Epithelial cell of esophagus (primary cell): ENCODE measurements around the gene DNM2.
A peak's percentile ranks its signal among the peaks of the same experiment; 100 is the strongest.
"Not testable (repeated sequence)": the region's sequence is repeated elsewhere in the genome, so short reads cannot be mapped to it uniquely, and the experiment has no call there.

Experiments used
- DNase-seq: peaks from one replicate; pipeline ENCODE4 v3.0.0; 2010; ENCODE audit warnings: low read depth
- H3K4me3 ChIP-seq: 2 replicates; pipeline ENCODE4 v1.5.1; 2011; ENCODE audit warnings: mild to moderate bottlenecking, low read length, control low read depth
- TF ChIP-seq, protein P1 (sequence below): IDR thresholded peaks from 2 replicates; pipeline ENCODE4 v1.5.1; 2011; ENCODE audit warnings: low read depth, mild to moderate bottlenecking, low read length, control low read depth, inconsistent platforms; ENCODE audit not compliant: insufficient read depth; ENCODE audit errors: missing control alignments

Gene DNM2

DNA sequence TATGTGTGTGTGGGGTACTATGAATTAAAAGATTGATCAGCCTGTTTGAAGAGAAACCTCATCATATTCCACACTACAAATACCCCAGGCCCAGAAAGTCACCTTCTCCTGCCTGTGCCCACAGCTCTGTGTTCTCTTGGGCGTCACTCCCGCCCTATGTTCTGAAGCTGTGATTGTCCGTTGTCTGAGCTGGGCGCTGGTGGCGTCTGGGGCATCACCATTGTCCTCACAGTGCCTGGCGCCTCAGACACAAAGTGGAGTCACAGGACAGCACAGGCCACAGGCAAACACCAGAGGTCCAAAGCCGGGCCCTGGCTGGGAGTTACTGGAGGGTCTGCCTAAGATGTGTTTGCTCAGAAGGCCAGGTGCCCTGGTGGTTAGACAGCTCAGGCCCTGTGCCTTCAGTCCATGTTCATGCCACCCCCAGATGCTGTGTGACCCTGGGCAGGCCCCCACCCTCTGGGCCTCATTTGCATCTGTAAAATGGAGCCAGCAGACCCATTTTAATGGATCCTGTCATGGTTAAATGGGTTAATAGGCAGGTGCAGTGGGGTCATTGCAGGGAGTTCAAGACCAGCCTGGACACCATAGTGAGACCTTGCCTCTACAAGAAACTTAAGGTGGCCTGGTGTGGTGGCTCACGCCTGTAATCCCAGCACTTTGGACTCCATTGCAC lies 34.5 kb downstream of the DNM2 start:
- no peak for DNase-seq
- TF ChIP-seq, protein P1, sequence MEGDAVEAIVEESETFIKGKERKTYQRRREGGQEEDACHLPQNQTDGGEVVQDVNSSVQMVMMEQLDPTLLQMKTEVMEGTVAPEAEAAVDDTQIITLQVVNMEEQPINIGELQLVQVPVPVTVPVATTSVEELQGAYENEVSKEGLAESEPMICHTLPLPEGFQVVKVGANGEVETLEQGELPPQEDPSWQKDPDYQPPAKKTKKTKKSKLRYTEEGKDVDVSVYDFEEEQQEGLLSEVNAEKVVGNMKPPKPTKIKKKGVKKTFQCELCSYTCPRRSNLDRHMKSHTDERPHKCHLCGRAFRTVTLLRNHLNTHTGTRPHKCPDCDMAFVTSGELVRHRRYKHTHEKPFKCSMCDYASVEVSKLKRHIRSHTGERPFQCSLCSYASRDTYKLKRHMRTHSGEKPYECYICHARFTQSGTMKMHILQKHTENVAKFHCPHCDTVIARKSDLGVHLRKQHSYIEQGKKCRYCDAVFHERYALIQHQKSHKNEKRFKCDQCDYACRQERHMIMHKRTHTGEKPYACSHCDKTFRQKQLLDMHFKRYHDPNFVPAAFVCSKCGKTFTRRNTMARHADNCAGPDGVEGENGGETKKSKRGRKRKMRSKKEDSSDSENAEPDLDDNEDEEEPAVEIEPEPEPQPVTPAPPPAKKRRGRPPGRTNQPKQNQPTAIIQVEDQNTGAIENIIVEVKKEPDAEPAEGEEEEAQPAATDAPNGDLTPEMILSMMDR: no peak
- no peak overlapping the region for H3K4me3 ChIP-seq

- TF ChIP-seq, protein P1: no peak
- H3K4me3 ChIP-seq: no peak overlapping the region
- no peak for DNase-seq
These were observed 35.2 kb downstream of the DNM2 start for GRCh38 chr19:10752913-10753704.

DNA sequence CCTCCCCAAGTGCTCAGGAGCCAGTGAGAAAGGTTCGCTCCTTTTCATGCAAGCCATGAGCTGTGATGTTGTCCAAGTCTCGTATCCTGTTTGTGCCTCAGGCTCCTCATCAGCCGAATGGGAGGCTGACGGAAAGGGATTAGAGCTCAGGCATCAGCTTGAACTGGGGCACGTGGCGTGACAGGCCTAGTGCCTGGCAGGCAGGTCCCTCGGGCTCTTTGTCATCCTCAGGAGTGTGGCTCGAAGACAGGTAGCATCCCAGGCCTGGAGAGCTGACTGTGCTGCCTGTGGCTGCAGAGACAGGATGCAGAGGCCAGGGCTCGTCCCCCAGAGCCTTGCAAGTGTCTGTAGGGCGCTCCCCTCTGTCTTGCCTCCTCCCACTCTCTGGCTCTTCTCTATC lies 38.5 kb downstream of the DNM2 start:
- DNase-seq: no peak
- no peak overlapping the region for H3K4me3 ChIP-seq
- TF ChIP-seq, protein P1: no peak

DNA sequence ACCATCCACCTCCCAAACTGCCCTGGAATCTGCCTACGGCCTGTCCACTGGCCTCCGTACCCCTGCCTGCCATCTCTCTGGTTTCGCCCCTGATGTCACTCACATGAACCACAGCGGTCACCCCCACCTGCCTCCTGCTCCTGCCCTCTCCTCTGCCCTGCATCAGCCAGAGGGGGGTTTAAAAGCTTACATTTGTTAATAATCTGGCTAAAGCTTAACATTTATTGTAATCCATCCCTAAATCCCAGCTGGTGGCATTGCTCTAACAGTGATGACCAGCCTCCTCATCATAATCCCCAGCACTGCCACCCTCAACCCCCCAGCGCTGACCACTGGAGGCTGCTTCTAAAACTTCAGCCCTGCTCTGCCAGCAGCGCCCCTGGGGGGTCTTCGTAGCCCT lies 38.9 kb downstream of the DNM2 start:
- TF ChIP-seq, protein P1: no peak
- H3K4me3 ChIP-seq: no peak overlapping the region
- DNase-seq: no peak

DNA sequence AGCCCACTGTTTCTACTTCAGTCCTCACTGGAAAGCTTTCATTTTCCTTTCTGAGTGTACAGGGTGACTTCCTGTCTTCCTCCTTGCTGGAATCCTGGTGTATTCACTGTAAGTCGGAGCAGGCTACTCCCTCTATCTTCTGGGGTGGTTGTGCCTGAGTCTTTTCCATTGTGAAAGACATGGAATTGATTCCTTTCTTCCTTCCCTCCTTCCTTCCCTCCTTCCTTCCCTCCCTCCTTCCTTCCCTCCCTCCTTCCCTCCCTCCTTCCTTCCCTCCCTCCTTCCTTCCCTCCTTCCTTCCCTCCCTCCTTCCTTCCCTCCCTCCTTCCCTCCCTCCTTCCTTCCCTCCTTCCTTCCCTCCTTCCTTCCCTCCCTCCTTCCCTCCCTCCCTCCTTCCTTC lies 40.2 kb downstream of the DNM2 start:
- not testable (repeated sequence) for DNase-seq, H3K4me3 ChIP-seq

GRCh38 chr19:10758978-10759377 lies 41.1 kb downstream of the DNM2 start:
- no peak for DNase-seq
- TF ChIP-seq, protein P1: no peak
- no peak overlapping the region for H3K4me3 ChIP-seq

DNA sequence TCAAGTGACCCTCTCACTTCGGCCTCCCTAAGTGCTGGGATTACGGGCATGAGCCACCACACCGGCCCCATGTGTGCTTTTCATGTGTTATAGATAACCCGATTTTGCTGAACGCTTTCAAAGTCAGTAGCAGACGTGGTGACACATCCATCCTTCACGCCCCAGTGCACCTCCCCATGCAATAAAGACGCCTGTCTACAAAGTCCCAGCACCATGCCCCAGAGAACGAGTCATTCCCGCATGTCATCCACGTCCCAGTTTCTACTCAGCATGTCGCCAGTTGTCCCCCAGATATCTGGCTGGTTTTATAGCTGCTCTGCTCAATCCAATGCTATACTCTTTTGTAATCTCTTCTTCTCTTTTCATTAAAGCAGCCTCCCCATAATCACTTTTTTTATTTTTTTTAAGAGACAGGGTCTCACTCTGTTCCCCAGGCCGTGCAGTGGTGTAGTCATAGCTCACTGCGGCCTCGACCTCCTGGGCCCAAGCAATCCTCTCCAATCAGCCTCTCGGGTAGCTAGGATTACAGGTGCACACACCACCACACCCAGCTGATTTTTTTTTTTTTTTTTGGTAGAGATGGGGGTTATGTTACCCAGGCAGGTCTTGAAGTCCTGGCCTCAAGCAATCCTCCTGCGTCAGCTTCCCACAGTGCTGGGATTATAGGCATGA lies 42.5 kb downstream of the DNM2 start:
- TF ChIP-seq, protein P1: no peak
- DNase-seq: peak; percentile 57
- no peak overlapping the region for H3K4me3 ChIP-seq
